Left lung (tissue), 10 donors: ENCODE data around the gene PRKD1. TPM values are rescaled to one million over a fixed set of nuclear protein-coding genes. Genes with fewer than 3 reads are reported as not detected.

Experiments used
- ATAC-seq: fragments of 200-7000 bp; cut with Tn5 transposase; one replicate; pipeline ENCODE4 v1.9.1; 2020; ENCODE audit warnings: moderate library complexity
- DNase-seq, 4 donors: peaks; one replicate each; pipeline ENCODE4 v3.0.0-alpha.2; 2013 to 2020
- H3K27ac ChIP-seq, 2 donors: fragments of 200-600 bp; sonication (generic) in 1 of 2; one replicate each; pipeline versions ENCODE4 v1.5.0 to v1.8.0; 2020 to 2021
- H3K27me3 ChIP-seq, 2 donors: fragments of 200-600 bp; sonication (generic) in 1 of 2; one replicate each; pipeline versions ENCODE4 v1.5.0 to v1.8.0; 2020 to 2021
- H3K36me3 ChIP-seq, 2 donors: fragments of 200-600 bp; sonication (generic) in 1 of 2; one replicate each; pipeline versions ENCODE4 v1.5.0 to v1.8.0; 2020 to 2021
- H3K4me1 ChIP-seq, 2 donors: fragments of 200-600 bp; one replicate each; pipeline ENCODE4 v1.8.0; 2021
- H3K4me3 ChIP-seq, 2 donors: fragments of 200-600 bp; sonication (generic) in 1 of 2; one replicate each; pipeline versions ENCODE4 v1.5.0 to v1.8.0; 2020 to 2021; ENCODE audit warnings: mild to moderate bottlenecking in 1 of 2
- H3K9me3 ChIP-seq, 2 donors: fragments of 200-600 bp; sonication (generic) in 1 of 2; one replicate each; pipeline versions ENCODE4 v1.5.0 to v1.8.0; 2020 to 2021
- intact Hi-C, 2 donors: fragments of 100-400 bp; cut with DNase I; formaldehyde crosslinking; loops; one replicate each; pipeline versions ENCODE4 v1.11.2 to v1.14.2; 2022
- polyA plus RNA-seq, 6 donors: library from polyadenylated mRNA; unstranded; fragments of 120-200 nt; gene quantifications; one replicate each; pipeline ENCODE4 v1.2.1, GENCODE V29; 2013; ENCODE audit not compliant: insufficient read length in 6 of 6
- total RNA-seq, 2 donors: library from RNA; stranded (reverse); fragmentation: NEBNext Ultra II Directional; extraction: Animal tissue kit (Norgen Biotek cat#: 25700); gene quantifications; one replicate each; pipeline ENCODE4 v1.2.1, GENCODE V29; 2021
- TF ChIP-seq, protein P1 (sequence below), 2 donors: fragments of 200-600 bp; sonication (generic) in 1 of 2; IDR thresholded peaks; one replicate each; pipeline versions ENCODE4 v1.5.0 to v1.8.0; 2021; ENCODE audit warnings: antibody characterized with exemption in 2 of 2
- donor health status: DM: no; HTN: yes; CAD: no.
- donor health status: DM: no; HTN: no; CAD: no.

Gene PRKD1
- total and polyA plus RNA-seq, 8 donors: 13.6 to 35.1 (median 23.0) TPM

DNA sequence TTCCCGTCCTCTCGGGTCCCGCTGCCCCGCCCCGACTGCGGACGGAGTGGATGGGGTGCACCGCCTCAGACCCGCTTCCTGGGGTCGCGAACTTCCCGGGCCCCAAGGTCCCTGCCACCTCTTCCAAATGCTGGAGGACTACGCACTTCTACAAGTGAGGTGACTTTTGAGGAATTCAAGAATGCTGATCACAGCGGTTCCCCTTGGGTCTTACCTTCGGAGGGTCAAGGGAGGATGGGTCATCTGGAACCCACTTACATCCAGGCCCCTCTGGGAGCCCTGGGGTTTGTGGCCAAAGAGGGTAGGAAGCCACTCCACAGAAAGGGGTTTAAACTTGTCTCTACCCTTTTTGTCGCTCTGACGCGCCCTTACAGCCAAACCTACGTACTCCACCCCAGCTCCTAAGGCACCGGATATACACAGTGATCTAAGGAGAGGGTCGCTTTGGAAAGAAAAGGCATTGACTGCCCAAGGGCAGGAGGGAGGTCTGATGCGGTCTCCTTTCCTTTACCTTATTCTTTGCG lies 532 bp upstream of the PRKD1 start:
- intact Hi-C loops: no loop called here

DNA sequence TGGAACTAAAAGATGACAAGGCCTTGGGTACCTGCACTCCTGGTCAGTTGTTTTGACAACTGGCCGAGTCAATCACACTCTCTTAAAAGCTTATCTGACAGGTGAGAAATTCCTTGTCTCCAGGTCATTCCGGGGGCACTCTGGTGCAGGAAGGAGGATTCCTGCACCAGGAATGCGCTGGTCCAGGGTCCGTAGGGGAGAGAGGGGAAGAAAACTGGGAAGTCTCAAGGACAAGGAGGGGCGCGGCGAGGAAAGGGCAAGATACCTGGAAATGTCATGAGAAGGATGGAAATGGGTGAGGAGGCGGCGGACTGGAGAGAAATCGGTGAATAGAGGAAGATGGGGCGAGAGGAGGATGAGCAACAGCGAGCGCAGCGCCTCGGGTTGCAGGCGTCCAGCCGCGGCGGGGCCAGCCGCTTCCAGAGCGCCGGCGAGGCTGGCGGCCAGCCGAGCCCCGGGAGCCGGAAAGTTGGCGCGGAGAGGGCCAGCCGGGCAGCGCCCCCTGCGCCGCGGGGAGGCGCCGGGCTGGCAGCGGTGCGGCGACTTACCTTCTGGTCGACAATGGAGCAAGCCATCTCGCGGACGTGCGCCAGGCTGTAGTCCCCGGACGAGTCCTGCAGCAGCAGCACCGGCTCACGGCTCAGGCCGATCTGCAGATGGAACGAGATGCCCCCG lies 809 bp downstream of the PRKD1 start:
- H3K9me3 ChIP-seq: no peaks in the 10 kb centered on the region
- H3K4me1 ChIP-seq: peaks cover 4 to 14% of the 10 kb centered on the region in 2 donors
- DNase-seq (peak; percentile 48 to 85 (median 60)), ATAC-seq (peak; percentile 54)
- no peaks in the 10 kb centered on the region for H3K36me3 ChIP-seq
- intact Hi-C loops: no loop called here
- H3K27me3 ChIP-seq: peaks cover 0 to 40% of the 10 kb centered on the region in 2 donors
- TF ChIP-seq, protein P1, sequence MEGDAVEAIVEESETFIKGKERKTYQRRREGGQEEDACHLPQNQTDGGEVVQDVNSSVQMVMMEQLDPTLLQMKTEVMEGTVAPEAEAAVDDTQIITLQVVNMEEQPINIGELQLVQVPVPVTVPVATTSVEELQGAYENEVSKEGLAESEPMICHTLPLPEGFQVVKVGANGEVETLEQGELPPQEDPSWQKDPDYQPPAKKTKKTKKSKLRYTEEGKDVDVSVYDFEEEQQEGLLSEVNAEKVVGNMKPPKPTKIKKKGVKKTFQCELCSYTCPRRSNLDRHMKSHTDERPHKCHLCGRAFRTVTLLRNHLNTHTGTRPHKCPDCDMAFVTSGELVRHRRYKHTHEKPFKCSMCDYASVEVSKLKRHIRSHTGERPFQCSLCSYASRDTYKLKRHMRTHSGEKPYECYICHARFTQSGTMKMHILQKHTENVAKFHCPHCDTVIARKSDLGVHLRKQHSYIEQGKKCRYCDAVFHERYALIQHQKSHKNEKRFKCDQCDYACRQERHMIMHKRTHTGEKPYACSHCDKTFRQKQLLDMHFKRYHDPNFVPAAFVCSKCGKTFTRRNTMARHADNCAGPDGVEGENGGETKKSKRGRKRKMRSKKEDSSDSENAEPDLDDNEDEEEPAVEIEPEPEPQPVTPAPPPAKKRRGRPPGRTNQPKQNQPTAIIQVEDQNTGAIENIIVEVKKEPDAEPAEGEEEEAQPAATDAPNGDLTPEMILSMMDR (IDR thresholded peaks at IDR 0.05): no peak
- H3K27ac ChIP-seq: peak overlapping the region; percentile 58 to 77
- peak overlapping the region; percentile 48 to 57 for H3K4me3 ChIP-seq

More for the DNA sequence above, 532 bp upstream of the PRKD1 start:
- Histone ChIP-seq H3K27me3 (peaks cover 0 to 40% of the 10 kb centered on the region in 2 donors), H3K4me1 (peaks cover 4 to 14% of the 10 kb centered on the region in 2 donors), H3K36me3 (no peaks in the 10 kb centered on the region), H3K27ac (peak overlapping the region in 1 of 2 donors; percentile 77), H3K4me3 (peak overlapping the region; percentile 48 to 57), H3K9me3 (no peaks in the 10 kb centered on the region)
- no peak for DNase-seq
- TF ChIP-seq, protein P1 (IDR thresholded peaks at IDR 0.05): no peak
- ATAC-seq: no peak

DNA sequence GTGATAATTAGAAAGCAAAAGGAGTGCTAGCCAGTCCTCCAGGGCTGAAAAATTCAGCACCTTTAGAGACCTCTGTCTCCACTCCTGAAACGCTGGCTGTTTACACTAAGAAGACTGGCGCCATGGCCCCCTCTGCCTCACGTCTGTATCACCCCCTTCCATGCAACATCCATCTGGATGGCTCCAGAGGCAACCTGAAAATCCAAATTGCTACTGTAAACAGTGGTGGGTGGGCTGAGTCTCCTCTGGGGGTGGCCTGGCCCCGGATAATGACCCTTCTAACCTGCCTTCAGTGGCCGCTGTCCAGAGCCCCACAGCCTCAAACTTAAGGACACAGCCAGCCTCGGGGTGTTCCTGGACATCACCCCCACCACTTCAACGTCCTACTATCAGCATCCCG lies 1.4 kb downstream of the PRKD1 start:
- peaks cover 4 to 14% of the 10 kb centered on the region in 2 donors for H3K4me1 ChIP-seq
- H3K4me3 ChIP-seq: peak overlapping the region; percentile 48 to 57
- TF ChIP-seq, protein P1 (IDR thresholded peaks at IDR 0.05): no peak
- H3K27ac ChIP-seq: no peak overlapping the region
- H3K36me3 ChIP-seq: no peaks in the 10 kb centered on the region
- peaks cover 0 to 40% of the 10 kb centered on the region in 2 donors for H3K27me3 ChIP-seq
- H3K9me3 ChIP-seq: no peaks in the 10 kb centered on the region
- no peak for DNase-seq
- intact Hi-C loops: no loop called here
- peak; percentile 3 for ATAC-seq

DNA sequence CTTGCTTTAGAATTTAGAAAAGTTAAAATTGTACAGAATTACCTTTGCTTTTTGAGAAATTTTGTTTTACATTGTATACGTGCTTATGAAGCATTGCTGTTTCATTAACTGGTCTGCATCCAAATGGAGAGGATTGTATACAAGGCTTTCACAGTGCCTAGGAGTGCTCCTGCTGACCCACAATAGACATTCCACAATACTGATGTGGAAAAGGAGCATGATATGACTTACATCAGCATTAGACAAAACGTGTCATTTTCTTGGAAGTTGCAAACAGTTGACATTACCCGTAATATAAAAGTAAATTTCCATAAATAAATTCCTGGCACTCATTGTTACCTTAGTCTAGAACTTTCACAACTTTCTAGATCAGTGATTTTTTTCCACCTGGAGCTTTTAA lies 1.9 kb downstream of the PRKD1 start:
- ATAC-seq (no peak), DNase-seq (no peak)
- Histone ChIP-seq H3K4me1 (peaks cover 4 to 14% of the 10 kb centered on the region in 2 donors), H3K4me3 (peak overlapping the region; percentile 48 to 57), H3K27me3 (peaks cover 0 to 40% of the 10 kb centered on the region in 2 donors), H3K27ac (no peak overlapping the region), H3K36me3 (no peaks in the 10 kb centered on the region), H3K9me3 (no peaks in the 10 kb centered on the region)
- intact Hi-C loops: no loop called here
- TF ChIP-seq, protein P1 (IDR thresholded peaks at IDR 0.05): no peak

DNA sequence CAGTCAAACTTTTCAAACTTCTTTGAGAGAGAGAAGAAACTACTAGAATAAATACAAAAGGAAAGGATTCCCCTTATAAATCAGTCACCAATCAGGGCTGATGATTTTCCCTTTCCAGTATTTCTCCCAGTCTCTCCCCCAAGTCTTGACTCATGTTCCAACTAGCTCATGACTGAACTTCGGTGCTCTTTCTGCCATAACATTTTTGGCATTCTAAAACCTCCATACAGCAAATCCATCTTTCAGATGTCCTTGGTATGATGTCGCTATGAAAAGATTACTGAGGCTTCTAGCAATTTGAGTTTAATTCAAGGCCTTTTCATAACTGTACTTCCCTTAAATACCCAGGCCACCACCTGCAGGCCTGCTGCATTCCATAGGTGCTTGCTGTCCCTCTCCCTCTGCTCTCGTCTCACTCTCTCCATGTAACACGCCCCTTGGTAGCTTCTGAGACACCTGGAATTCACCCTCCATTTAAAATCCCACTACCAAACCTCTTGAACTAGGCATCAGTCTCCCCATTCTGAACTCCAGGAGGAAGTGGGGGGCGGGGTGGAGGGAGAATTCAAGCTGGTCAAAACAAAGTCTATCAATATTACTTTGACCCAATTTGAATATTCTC lies 2.4 kb downstream of the PRKD1 start:
- H3K27ac ChIP-seq: no peak overlapping the region
- no peaks in the 10 kb centered on the region for H3K9me3 ChIP-seq
- H3K4me1 ChIP-seq: peaks cover 4 to 14% of the 10 kb centered on the region in 2 donors
- DNase-seq (no peak), ATAC-seq (peak; percentile 16)
- H3K27me3 ChIP-seq: peaks cover 0 to 40% of the 10 kb centered on the region in 2 donors
- TF ChIP-seq, protein P1 (IDR thresholded peaks at IDR 0.05): no peak
- intact Hi-C loops: no loop called here
- H3K36me3 ChIP-seq: no peaks in the 10 kb centered on the region
- peak overlapping the region in 1 of 2 donors; percentile 57 for H3K4me3 ChIP-seq
